Measurements from ENCODE around the gene PDE11A.

GRCh38 chr2:177772529-177772928 is 300.0 kb downstream of the PDE11A start:
- TF ChIP-seq CTCF (IDR thresholded peaks at IDR 0.05) = no peak
- no peak for TF ChIP-seq POLR2A (IDR thresholded peaks at IDR 0.05)
